Peyer's patch (tissue), 4 donors: ENCODE results near the gene RAB5B. TPM values are rescaled to one million over a fixed set of nuclear protein-coding genes. Genes with fewer than 3 reads are reported as not detected.

Experiments
- DNase-seq, 3 donors: peaks; one replicate each; pipeline ENCODE4 v3.0.0-alpha.2; 2017 to 2019
- H3K27ac ChIP-seq, 4 donors: fragments of 200-600 bp; sonication (generic); one replicate each; pipeline ENCODE4 v1.5.1; 2016 to 2019
- H3K27me3 ChIP-seq, 2 donors: fragments of 200-600 bp; sonication (generic); one replicate each; pipeline ENCODE4 v1.5.1; 2019
- H3K36me3 ChIP-seq, 3 donors: fragments of 200-600 bp; sonication (generic); one replicate each; pipeline ENCODE4 v1.5.1; 2016 to 2019
- H3K4me1 ChIP-seq, 4 donors: fragments of 200-600 bp; sonication (generic); one replicate each; pipeline ENCODE4 v1.5.1; 2016 to 2019
- H3K4me3 ChIP-seq, 4 donors: fragments of 200-600 bp; sonication (generic); 1 replicate in 3 of 4; 2 replicates in 1 of 4; pipeline ENCODE4 v1.5.1; 2016 to 2019; ENCODE audit warnings: mild to moderate bottlenecking in 1 of 4
- H3K9me3 ChIP-seq, 4 donors: fragments of 200-600 bp; sonication (generic); one replicate each; pipeline ENCODE4 v1.5.1; 2016 to 2019; ENCODE audit warnings: mild to moderate bottlenecking in 1 of 4
- POLR2A ChIP-seq, 2 donors: fragments of 450-650 bp; IDR thresholded peaks; one replicate each; pipeline ENCODE4 v1.5.1; 2017; ENCODE audit warnings: antibody characterized with exemption in 2 of 2, mild to moderate bottlenecking in 2 of 2, moderate library complexity in 2 of 2
- total RNA-seq, 4 donors: library from RNA; depleted of rRNA; stranded (reverse); fragments of >200 nt; gene quantifications; one replicate each; pipeline ENCODE4 v1.1.0, GENCODE V29; 2016
- TF ChIP-seq, protein P1 (sequence below), 6 experiments: fragments of 450-650 bp in 4 of 6; fragments of 200-600 bp in 2 of 6; sonication (generic) in 1 of 6; IDR thresholded peaks; one replicate each; pipeline ENCODE4 v1.5.1; 2017 to 2019; ENCODE audit warnings: antibody characterized with exemption in 6 of 6, mild to moderate bottlenecking in 3 of 6, moderate library complexity in 1 of 6

The RAB5B gene
- total RNA-seq, 4 donors from 2014 or later: 70.7 to 96.6 (median 84.2) TPM

- H3K9me3 ChIP-seq: no peaks in the 10 kb centered on the region
- peaks cover 0 to 22% (median 0%) of the 10 kb centered on the region in 4 donors for H3K4me1 ChIP-seq
- TF ChIP-seq, protein P1, sequence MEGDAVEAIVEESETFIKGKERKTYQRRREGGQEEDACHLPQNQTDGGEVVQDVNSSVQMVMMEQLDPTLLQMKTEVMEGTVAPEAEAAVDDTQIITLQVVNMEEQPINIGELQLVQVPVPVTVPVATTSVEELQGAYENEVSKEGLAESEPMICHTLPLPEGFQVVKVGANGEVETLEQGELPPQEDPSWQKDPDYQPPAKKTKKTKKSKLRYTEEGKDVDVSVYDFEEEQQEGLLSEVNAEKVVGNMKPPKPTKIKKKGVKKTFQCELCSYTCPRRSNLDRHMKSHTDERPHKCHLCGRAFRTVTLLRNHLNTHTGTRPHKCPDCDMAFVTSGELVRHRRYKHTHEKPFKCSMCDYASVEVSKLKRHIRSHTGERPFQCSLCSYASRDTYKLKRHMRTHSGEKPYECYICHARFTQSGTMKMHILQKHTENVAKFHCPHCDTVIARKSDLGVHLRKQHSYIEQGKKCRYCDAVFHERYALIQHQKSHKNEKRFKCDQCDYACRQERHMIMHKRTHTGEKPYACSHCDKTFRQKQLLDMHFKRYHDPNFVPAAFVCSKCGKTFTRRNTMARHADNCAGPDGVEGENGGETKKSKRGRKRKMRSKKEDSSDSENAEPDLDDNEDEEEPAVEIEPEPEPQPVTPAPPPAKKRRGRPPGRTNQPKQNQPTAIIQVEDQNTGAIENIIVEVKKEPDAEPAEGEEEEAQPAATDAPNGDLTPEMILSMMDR (IDR thresholded peaks at IDR 0.05): no peak
- no peak for TF ChIP-seq POLR2A (IDR thresholded peaks at IDR 0.05)
- H3K36me3 ChIP-seq: peaks cover 0 to 9% (median 0%) of the 10 kb centered on the region in 3 donors
- H3K27ac ChIP-seq: peak overlapping the region; percentile 85 to 94 (median 91)
- peak overlapping the region; percentile 84 to 94 (median 88) for H3K4me3 ChIP-seq
- no peaks in the 10 kb centered on the region for H3K27me3 ChIP-seq
- DNase-seq: peak; percentile 79 to 85 (median 79)
Observed at GRCh38 chr12:56007564-56008559, 34.0 kb downstream of the RAB5B start.

DNA sequence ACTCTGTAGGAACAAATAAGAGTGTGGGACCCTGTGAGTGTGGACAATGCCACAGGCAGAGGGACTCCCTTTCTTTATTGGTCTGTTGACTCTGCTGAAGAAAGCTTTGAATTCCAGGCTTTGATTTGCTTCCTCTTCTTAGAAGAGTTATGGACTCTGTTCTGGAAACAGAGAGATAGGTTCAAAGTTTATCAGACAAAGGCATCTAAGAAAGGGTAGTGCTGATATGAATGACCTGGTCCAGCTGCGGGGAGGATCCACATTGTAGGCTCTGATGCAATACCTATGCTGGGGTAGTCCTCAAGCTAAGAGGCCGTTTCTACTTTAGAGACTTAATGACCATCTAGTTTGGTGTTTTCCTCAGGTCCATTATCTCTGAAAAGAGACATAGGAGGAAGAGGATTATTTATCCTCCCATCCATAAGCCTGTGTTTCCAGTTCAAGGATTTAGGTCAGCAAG is 36.3 kb downstream of the RAB5B start:
- Histone ChIP-seq H3K27me3 (no peaks in the 10 kb centered on the region), H3K4me3 (no peak overlapping the region), H3K36me3 (no peaks in the 10 kb centered on the region), H3K27ac (peak overlapping the region in 2 of 4 donors; percentile 30 to 63), H3K4me1 (peaks cover 0 to 40% (median 0%) of the 10 kb centered on the region in 4 donors), H3K9me3 (no peaks in the 10 kb centered on the region)
- TF ChIP-seq POLR2A (IDR thresholded peaks at IDR 0.05): no peak
- TF ChIP-seq, protein P1 (IDR thresholded peaks at IDR 0.05): no peak
- peak in 1 of 3 donors; percentile 58 for DNase-seq

DNA sequence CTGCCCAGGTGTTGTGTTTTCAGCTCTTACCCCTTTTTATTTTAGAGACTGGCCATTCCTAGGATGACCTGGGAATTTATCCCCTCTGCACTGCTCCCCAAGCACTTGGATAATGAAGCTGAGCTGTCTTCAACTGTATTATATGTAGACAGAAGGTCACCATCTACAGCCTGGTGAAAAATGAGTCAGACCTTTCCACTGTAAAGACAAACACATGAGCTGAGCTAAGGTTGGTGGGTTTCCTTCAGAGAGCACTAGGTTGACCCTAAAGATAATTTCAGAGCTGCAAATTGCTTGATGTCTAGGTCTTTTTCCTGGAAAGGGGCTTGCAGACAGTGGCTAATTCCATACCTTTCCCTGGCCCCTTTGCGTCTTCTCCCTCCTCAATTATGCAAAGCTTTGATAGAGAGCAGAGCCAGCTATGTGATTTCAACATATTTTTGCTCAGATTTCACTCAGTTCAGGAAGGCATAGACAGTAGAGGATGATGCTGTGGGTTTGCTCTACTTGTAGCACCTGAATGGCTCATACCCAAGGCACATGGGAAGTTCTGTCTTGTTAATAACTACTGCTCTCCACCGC is 37.7 kb downstream of the RAB5B start:
- Histone ChIP-seq H3K27me3 (no peaks in the 10 kb centered on the region), H3K4me3 (no peak overlapping the region), H3K4me1 (peaks cover 0 to 43% (median 0%) of the 10 kb centered on the region in 4 donors), H3K27ac (no peak overlapping the region), H3K36me3 (no peaks in the 10 kb centered on the region), H3K9me3 (no peaks in the 10 kb centered on the region)
- DNase-seq: no peak
- no peak for TF ChIP-seq POLR2A (IDR thresholded peaks at IDR 0.05)
- TF ChIP-seq, protein P1 (IDR thresholded peaks at IDR 0.05): no peak

- H3K9me3 ChIP-seq: no peaks in the 10 kb centered on the region
- H3K36me3 ChIP-seq: no peaks in the 10 kb centered on the region
- peak overlapping the region in 2 of 4 donors; percentile 10 to 35 for H3K27ac ChIP-seq
- TF ChIP-seq, protein P1 (IDR thresholded peaks at IDR 0.05): no peak
- no peak for TF ChIP-seq POLR2A (IDR thresholded peaks at IDR 0.05)
- DNase-seq: no peak
- H3K27me3 ChIP-seq: no peaks in the 10 kb centered on the region
- H3K4me3 ChIP-seq: no peak overlapping the region
- peaks cover 0 to 32% (median 0%) of the 10 kb centered on the region in 4 donors for H3K4me1 ChIP-seq
Observed at GRCh38 chr12:56013482-56013881, 39.6 kb downstream of the RAB5B start.

DNA sequence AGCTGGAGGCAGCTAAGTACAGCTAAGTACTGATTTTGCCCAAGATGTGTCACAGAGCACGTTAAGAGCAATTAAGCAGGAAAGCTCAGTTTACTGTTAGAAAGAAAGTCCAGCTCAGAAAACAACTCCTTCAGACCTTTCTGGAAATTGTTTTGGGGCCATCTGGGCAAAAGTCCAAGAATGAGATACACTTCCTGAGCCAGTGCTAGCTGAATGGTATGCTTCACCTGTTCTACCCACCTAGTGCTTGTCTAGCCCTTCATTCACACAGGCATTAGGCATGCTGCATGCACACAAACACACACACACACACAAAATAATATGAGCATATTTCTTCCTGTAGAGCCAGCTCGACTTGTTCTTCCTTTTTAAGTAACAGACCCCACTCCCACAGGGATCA is 40.3 kb downstream of the RAB5B start:
- H3K4me3 ChIP-seq: no peak overlapping the region
- TF ChIP-seq, protein P1 (IDR thresholded peaks at IDR 0.05): no peak
- TF ChIP-seq POLR2A (IDR thresholded peaks at IDR 0.05): no peak
- DNase-seq: no peak
- H3K4me1 ChIP-seq: peaks cover 0 to 31% (median 0%) of the 10 kb centered on the region in 4 donors
- no peaks in the 10 kb centered on the region for H3K36me3 ChIP-seq
- H3K27me3 ChIP-seq: no peaks in the 10 kb centered on the region
- no peaks in the 10 kb centered on the region for H3K9me3 ChIP-seq
- H3K27ac ChIP-seq: no peak overlapping the region
